Spleen (tissue), 11 donors: Measurements from ENCODE around the gene LCLAT1. TPM values are rescaled to one million over a fixed set of nuclear protein-coding genes. Genes with fewer than 3 reads are reported as not detected.
A peak's percentile ranks its signal among the peaks of the same experiment; 100 is the strongest.
"Not testable (repeated sequence)": the region's sequence is repeated elsewhere in the genome, so short reads cannot be mapped to it uniquely, and the experiment has no call there.

ENCODE experiments used
- DNase-seq: peaks from one replicate; pipeline ENCODE4 v3.0.0-alpha.2; 2020
- H3K27ac ChIP-seq, 8 donors: fragments of 200-600 bp; sonication (generic) in 7 of 8; 1 replicate in 4 of 8; 2 replicates in 4 of 8; pipeline versions ENCODE4 v1.5.0 to v1.8.0; 2016 to 2021; ENCODE audit warnings: inconsistent platforms in 4 of 8, mild to moderate bottlenecking in 4 of 8, moderate library complexity in 1 of 8
- H3K27me3 ChIP-seq, 7 donors: fragments of 200-600 bp; sonication (generic) in 6 of 7; replicated peaks in 1 of 7; 1 replicate in 4 of 7; 2 replicates in 3 of 7; pipeline versions ENCODE4 v1.5.0 to v1.8.0; 2016 to 2021; ENCODE audit warnings: inconsistent platforms in 3 of 7, mild to moderate bottlenecking in 1 of 7
- H3K36me3 ChIP-seq, 6 donors: fragments of 200-600 bp; sonication (generic) in 5 of 6; 1 replicate in 4 of 6; 2 replicates in 2 of 6; pipeline versions ENCODE4 v1.5.0 to v1.8.0; 2016 to 2021; ENCODE audit warnings: inconsistent platforms in 2 of 6
- H3K4me1 ChIP-seq, 6 donors: fragments of 200-600 bp; sonication (generic) in 5 of 6; 1 replicate in 3 of 6; 2 replicates in 3 of 6; pipeline versions ENCODE4 v1.5.0 to v1.8.0; 2016 to 2021; ENCODE audit warnings: inconsistent platforms in 3 of 6
- H3K4me3 ChIP-seq, 8 donors: fragments of 200-600 bp; sonication (generic) in 7 of 8; 1 replicate in 4 of 8; 2 replicates in 4 of 8; pipeline versions ENCODE4 v1.5.0 to v1.8.0; 2016 to 2021; ENCODE audit warnings: inconsistent platforms in 4 of 8, mild to moderate bottlenecking in 4 of 8, moderate library complexity in 2 of 8
- H3K9me3 ChIP-seq, 8 donors: fragments of 200-600 bp; sonication (generic) in 7 of 8; 1 replicate in 4 of 8; 2 replicates in 4 of 8; pipeline versions ENCODE4 v1.5.0 to v1.8.0; 2016 to 2021; ENCODE audit warnings: inconsistent platforms in 4 of 8
- CTCF ChIP-seq, 11 experiments: fragments of 200-600 bp in 7 of 11; fragments of 450-650 bp in 4 of 11; sonication (generic) in 4 of 11; IDR thresholded peaks in 8 of 11; conservative IDR thresholded peaks in 3 of 11; 1 replicate in 7 of 11; 2 replicates in 4 of 11; pipeline versions ENCODE4 v1.4.0 to v1.8.0; 2016 to 2021; ENCODE audit warnings: antibody characterized with exemption in 11 of 11, inconsistent platforms in 4 of 11, mild to moderate bottlenecking in 1 of 11
- POLR2A ChIP-seq, 3 donors: fragments of 450-650 bp; IDR thresholded peaks; one replicate each; pipeline ENCODE4 v1.5.1; 2017; ENCODE audit warnings: antibody characterized with exemption in 3 of 3, mild to moderate bottlenecking in 1 of 3
- POLR2AphosphoS5 ChIP-seq, 3 donors: sonication (generic); formaldehyde crosslinking; IDR thresholded peaks; one replicate each; pipeline ENCODE4 v1.5.1; 2017; ENCODE audit warnings: antibody characterized with exemption in 3 of 3
- WGBS, 5 donors: extraction: QIAGEN DNeasy Blood & Tissue Kit in 3 of 5; methylation state at CpG; one replicate each; pipeline versions ENCODE4 v1.1.5 to v1.1.7; 2013 to 2018; 5-methylcytosine and 5-hydroxymethylcytosine counted together
- intact Hi-C: fragments of 100-400 bp; cut with DNase I; formaldehyde crosslinking; loops from one replicate; pipeline ENCODE4 v1.15.0; 2023; ENCODE audit warnings: low total_unique reads
- polyA plus RNA-seq, 3 donors: library from polyadenylated mRNA; stranded (reverse); fragments of 200-250 nt; gene quantifications; one replicate each; pipeline ENCODE4 v1.2.1, GENCODE V29; 2013
- total RNA-seq, 7 donors: library from RNA; depleted of rRNA in 3 of 7; stranded (reverse); fragments of >200 nt in 3 of 7; fragmentation: NEBNext Ultra II Directional in 4 of 7; extraction: Animal tissue kit (Norgen Biotek cat#: 25700) in 4 of 7; gene quantifications; one replicate each; pipeline versions ENCODE4 v1.1.0 to v1.2.1, GENCODE V29; 2016 to 2021
- donor health status: healthy with polysubstance abuse.
- donor health status: DM: no; HTN: no; CAD: no; lungs with moderate emphysema.
- donor health status: DM: no; HTN: no; CAD: no.
- donor health status: Bipolar disorder and iron deficiency.
- donor health status: healthy.
- donor health status: DM: no; HTN: no; CAD: no.
- donor health status: DM: yes; HTN: yes; CAD: no.

LCLAT1 gene
- total and polyA plus RNA-seq, 10 donors: 1.9 to 23.3 (median 13.8) TPM

GRCh38 chr2:30636311-30636710 lies 189.3 kb downstream of the LCLAT1 start:
- Histone ChIP-seq H3K4me3 (no peak overlapping the region), H3K27ac (peak overlapping the region in 2 of 8 donors; percentile 0 to 40), H3K36me3 (peaks cover 0 to 16% (median 11%) of the 10 kb centered on the region in 6 donors), H3K9me3 (no peaks in the 10 kb centered on the region), H3K27me3 (no peaks in the 10 kb centered on the region), H3K4me1 (peaks cover 0 to 2% (median under 1%) of the 10 kb centered on the region in 6 donors)
- intact Hi-C loops: no loop called here
- 43 to 80% (median 73%) methylated on average over 1 of the region's 1 CpG for WGBS, 5 donors
- no peak for DNase-seq
- TF ChIP-seq POLR2AphosphoS5 (IDR thresholded peaks at IDR 0.05) (no peak), CTCF (IDR thresholded peaks at IDR 0.05 in 8 of 11, conservative IDR thresholded peaks at IDR 0.05 in 3 of 11) (no peak), POLR2A (IDR thresholded peaks at IDR 0.05) (no peak)

GRCh38 chr2:30639836-30640235 lies 192.8 kb downstream of the LCLAT1 start:
- DNase-seq: no peak
- H3K4me3 ChIP-seq: no peak overlapping the region
- no peaks in the 10 kb centered on the region for H3K27me3 ChIP-seq
- TF ChIP-seq POLR2AphosphoS5 (IDR thresholded peaks at IDR 0.05) (no peak), POLR2A (IDR thresholded peaks at IDR 0.05) (no peak), CTCF (IDR thresholded peaks at IDR 0.05 in 8 of 11, conservative IDR thresholded peaks at IDR 0.05 in 3 of 11) (no peak)
- peaks cover 0 to 8% (median 0%) of the 10 kb centered on the region in 6 donors for H3K4me1 ChIP-seq
- WGBS, 5 donors: 93 to 95% (median 94%) methylated on average over 5 of the region's 5 CpGs
- no peak overlapping the region for H3K27ac ChIP-seq
- no peaks in the 10 kb centered on the region for H3K9me3 ChIP-seq
- intact Hi-C loops: no loop called here
- H3K36me3 ChIP-seq: peaks cover 0 to 23% (median 11%) of the 10 kb centered on the region in 6 donors

- Histone ChIP-seq H3K9me3 (no peaks in the 10 kb centered on the region), H3K36me3 (peaks cover 0 to 23% (median 11%) of the 10 kb centered on the region in 6 donors), H3K4me1 (peaks cover 0 to 8% (median 0%) of the 10 kb centered on the region in 6 donors), H3K4me3 (no peak overlapping the region), H3K27me3 (no peaks in the 10 kb centered on the region), H3K27ac (no peak overlapping the region)
- intact Hi-C loops: no loop called here
- no peak for TF ChIP-seq CTCF (IDR thresholded peaks at IDR 0.05 in 8 of 11, conservative IDR thresholded peaks at IDR 0.05 in 3 of 11)
- 43 to 64% (median 60%) methylated on average over 3 of the region's 3 CpGs for WGBS, 5 donors
- no peak for DNase-seq
Observed at GRCh38 chr2:30641765-30642345, 194.8 kb downstream of the LCLAT1 start.

GRCh38 chr2:30643013-30643412 lies 196.0 kb downstream of the LCLAT1 start:
- H3K27ac ChIP-seq, H3K4me1 ChIP-seq, intact Hi-C loops, H3K27me3 ChIP-seq, H3K4me3 ChIP-seq, DNase-seq, H3K9me3 ChIP-seq: not testable (repeated sequence)
- peaks cover 0 to 23% (median 11%) of the 10 kb centered on the region in 6 donors for H3K36me3 ChIP-seq
- WGBS, 5 donors: 92 to 98% methylated on average over 3 of the region's 4 CpGs; no CpG with 5 or more reads in 3 of the 5 donors
